ENCODE measurements around the gene SAMD7. TPM values are rescaled to one million over a fixed set of nuclear protein-coding genes. Genes with fewer than 3 reads are reported as not detected.

Gene SAMD7
- total RNA-seq, 2 donors from 2014 or later: 1.5 TPM; not detected in 1

DNA sequence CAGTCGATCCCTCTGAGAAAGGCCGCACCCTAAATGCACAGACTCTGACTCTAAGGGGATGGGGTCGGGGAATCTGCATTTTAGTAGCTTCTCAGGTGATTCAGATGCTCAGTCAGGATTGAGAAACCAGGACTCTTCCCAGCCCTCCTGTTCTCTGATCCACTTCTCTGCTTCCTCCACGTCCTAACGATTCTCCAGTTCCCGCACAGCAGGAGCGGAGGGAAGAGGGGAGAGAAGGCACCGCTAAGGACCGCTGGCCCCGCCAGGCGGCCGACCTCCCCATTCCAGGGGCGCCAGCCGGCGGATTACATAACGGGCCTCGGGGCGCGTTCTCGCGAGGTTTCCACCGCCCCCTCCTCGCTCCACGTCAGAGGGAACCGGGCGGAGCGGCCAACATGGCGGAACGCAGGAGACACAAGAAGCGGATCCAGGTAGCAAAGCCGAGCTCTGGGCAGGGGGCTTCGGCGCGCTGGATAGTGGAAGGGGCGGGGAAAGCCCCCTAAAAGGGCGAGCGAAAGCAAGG lies 55.1 kb downstream of the SAMD7 start, which contains the start of gene SEC62:
TSS of gene SEC62 (plus strand) at position 380 of the 523 bp plus-strand sequence. CDS start at position 396, 16 bp downstream.
- peak; percentile 92 for DNase-seq (ENCODE audit: low spot score)
- no peaks in the 10 kb centered on the region for H3K27me3 ChIP-seq (replicated peaks; ENCODE audit: insufficient read depth)
- intact Hi-C loops (cut with DNase I): loop anchor here (5.0 to 10.0 kb wide), 3 partner anchors 104 to 218 kb away; partner anchors contain the start of genes MYNN and PHC3
- under 1% methylated on average over 36 of the region's 37 CpGs for WGBS
- peak within 1 kb of the TSS; percentile 88 to 94 for H3K4me3 ChIP-seq
- no peaks in the 10 kb centered on the region for H3K9me3 ChIP-seq
- TF ChIP-seq, protein P1, sequence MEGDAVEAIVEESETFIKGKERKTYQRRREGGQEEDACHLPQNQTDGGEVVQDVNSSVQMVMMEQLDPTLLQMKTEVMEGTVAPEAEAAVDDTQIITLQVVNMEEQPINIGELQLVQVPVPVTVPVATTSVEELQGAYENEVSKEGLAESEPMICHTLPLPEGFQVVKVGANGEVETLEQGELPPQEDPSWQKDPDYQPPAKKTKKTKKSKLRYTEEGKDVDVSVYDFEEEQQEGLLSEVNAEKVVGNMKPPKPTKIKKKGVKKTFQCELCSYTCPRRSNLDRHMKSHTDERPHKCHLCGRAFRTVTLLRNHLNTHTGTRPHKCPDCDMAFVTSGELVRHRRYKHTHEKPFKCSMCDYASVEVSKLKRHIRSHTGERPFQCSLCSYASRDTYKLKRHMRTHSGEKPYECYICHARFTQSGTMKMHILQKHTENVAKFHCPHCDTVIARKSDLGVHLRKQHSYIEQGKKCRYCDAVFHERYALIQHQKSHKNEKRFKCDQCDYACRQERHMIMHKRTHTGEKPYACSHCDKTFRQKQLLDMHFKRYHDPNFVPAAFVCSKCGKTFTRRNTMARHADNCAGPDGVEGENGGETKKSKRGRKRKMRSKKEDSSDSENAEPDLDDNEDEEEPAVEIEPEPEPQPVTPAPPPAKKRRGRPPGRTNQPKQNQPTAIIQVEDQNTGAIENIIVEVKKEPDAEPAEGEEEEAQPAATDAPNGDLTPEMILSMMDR (IDR thresholded peaks at IDR 0.05): peak in 3 of 4 experiments; percentile 29 to 67 (median 57)
- TF ChIP-seq POLR2AphosphoS5 (IDR thresholded peaks at IDR 0.05) (peak; percentile 91), POLR2A (IDR thresholded peaks at IDR 0.05) (peak; percentile 69)
- H3K27ac ChIP-seq: peak within 1 kb of the TSS; percentile 96 to 98
- no peaks in the 10 kb centered on the region for H3K4me1 ChIP-seq (replicated peaks)
- no peaks in the 10 kb centered on the region for H3K36me3 ChIP-seq

DNA sequence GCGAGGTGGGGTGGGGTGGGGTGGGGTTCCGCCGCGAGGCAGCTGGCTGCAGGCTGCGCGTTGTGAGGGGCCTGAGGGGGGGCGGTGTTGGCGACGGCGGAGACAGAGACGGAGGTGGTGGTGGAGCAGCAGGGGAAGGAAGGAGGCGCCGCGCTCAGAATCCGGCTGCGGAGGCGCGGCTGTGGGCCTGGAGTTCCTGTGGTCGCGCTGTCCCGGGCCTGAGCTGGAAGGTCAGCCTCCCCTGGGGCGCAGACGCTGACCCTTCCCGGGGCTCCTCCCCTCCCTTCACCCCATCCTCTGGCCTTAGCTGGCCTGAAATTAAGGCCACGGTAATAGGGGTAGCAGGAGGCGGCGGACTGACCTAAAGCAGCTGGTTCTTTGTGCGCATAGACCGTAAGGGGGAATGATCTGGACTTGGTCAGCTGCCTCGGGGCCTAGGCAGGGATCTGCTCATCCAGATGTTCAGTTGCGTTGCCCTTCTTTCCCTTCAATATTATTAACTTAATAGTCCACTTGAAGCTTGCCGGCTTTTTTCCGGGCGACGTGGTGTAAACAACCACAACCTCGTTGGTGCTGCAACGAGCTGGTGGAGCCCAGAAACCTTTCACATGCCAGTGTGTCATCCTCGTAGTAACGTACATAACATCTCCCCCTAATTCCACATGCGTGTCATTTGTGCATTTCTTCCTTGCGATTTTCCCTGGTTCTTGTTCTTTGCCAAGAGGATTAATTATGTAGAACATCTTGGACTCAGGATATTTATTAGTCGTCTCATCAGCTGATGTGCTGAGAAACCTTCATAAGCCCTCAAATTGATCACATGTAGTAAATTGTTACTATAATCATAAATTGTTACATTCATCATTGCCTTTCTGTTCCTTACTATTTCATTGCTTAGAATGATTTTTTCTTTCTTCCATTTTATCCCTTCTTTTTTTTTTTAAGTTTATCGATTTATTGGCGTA lies 55.9 kb downstream of the SAMD7 start:
- intact Hi-C loops (cut with DNase I): loop anchor here (5.0 to 10.0 kb wide), 3 partner anchors 105 to 218 kb away; partner anchors contain the start of genes MYNN and PHC3
- no peaks in the 10 kb centered on the region for H3K4me1 ChIP-seq (replicated peaks)

DNA sequence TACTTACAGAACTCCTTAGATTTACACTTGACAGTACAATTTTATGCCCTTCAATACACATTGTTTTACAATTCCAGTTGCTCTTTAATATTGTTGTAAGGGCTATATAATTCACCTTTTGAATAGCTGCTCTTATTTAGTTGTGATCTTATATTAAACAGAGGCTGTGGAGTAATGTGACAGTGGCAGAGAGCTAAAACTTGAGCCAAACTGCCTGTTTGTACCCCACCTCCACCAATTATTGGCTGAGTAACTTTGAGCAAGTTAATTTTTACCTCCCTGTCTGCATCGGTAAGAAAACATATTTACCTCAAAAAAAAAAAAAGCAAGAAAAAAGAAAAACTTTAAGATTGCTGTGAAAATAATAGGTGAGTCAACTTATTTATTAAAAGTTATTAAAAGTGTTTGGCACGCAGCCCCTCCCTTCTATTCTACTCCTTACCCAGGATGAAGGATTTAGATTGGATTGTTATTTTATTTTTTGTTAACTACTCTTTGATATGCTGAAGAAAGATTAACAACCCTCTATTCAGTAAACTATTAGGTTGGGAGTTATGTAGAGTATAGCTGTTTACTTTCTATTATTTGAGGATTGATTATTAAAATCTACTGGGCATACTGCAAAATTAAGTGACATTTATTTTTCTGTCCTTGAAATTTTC lies 57.0 kb downstream of the SAMD7 start:
- Histone ChIP-seq H3K36me3 (no peaks in the 10 kb centered on the region), H3K27ac (peak overlapping the region in 1 of 2 donors; percentile 98), H3K9me3 (no peaks in the 10 kb centered on the region), H3K4me1 (replicated peaks) (no peaks in the 10 kb centered on the region), H3K4me3 (peak overlapping the region in 1 of 2 donors; percentile 88), H3K27me3 (replicated peaks; ENCODE audit: insufficient read depth) (no peaks in the 10 kb centered on the region)
- TF ChIP-seq POLR2AphosphoS5 (IDR thresholded peaks at IDR 0.05) (no peak), POLR2A (IDR thresholded peaks at IDR 0.05) (no peak)
- TF ChIP-seq, protein P1 (IDR thresholded peaks at IDR 0.05): no peak
- DNase-seq (ENCODE audit: low spot score): no peak
- intact Hi-C loops (cut with DNase I): loop anchor here (5.0 to 10.0 kb wide), 3 partner anchors 106 to 216 kb away; partner anchors contain the start of genes MYNN and PHC3
- WGBS: 29% methylated on average over 2 of the region's 2 CpGs

More for the DNA sequence above, 55.9 kb downstream of the SAMD7 start:
- H3K27me3 ChIP-seq (replicated peaks; ENCODE audit: insufficient read depth): no peaks in the 10 kb centered on the region
- peak overlapping the region; percentile 96 to 98 for H3K27ac ChIP-seq
- peak overlapping the region; percentile 88 to 94 for H3K4me3 ChIP-seq
- WGBS: 3% methylated on average over 44 of the region's 44 CpGs
- peak; percentile 22 for DNase-seq (ENCODE audit: low spot score)
- TF ChIP-seq POLR2A (IDR thresholded peaks at IDR 0.05) (no peak), POLR2AphosphoS5 (IDR thresholded peaks at IDR 0.05) (no peak)
- TF ChIP-seq, protein P1 (IDR thresholded peaks at IDR 0.05): no peak
- no peaks in the 10 kb centered on the region for H3K36me3 ChIP-seq
- no peaks in the 10 kb centered on the region for H3K9me3 ChIP-seq

DNA sequence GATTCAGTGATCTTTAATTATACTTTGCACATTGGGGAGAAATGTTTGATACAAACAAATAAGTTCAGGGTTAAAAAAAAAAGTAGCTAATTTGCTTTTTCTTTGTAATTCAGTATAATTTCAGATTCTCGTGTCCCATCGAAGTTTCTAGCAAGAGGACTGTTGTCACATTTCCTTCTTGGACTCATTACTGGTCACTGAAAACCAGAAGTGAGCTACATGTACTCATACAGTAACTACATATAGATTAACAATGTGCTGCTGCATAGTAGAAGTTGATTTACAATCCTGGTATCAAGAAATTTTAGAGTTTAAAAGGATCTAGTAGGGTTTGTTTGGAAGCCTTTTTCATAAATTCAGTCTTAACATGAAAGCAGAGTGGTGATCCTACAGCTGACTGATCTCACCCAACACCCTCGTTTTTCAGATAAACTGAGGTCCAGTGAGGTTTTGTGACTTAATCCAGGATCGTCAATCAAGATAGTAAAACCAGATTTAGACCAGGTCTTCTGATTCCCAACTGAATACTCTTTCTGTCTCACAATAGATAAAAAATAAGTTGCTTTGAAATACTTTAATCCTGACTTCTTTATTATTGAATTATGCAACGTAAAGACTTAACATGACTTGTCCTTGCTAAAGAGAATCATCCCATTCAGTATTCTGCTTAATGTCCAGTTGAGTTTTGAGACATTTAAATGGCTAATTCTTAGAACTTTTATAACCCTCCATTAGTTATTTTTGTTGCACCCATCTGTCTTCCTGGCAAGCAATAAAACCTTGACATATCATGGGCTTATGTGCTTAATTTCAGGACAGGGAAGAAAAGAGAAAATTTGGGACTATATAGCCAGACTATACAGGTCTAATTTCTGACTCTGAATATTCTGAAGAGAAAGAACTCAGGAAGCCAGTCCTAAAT lies 58.1 kb downstream of the SAMD7 start:
- Histone ChIP-seq H3K27me3 (replicated peaks; ENCODE audit: insufficient read depth) (no peaks in the 10 kb centered on the region), H3K4me3 (no peak overlapping the region), H3K27ac (no peak overlapping the region), H3K4me1 (replicated peaks) (no peaks in the 10 kb centered on the region), H3K9me3 (no peaks in the 10 kb centered on the region), H3K36me3 (no peaks in the 10 kb centered on the region)
- no peak for DNase-seq (ENCODE audit: low spot score)
- 56% methylated on average over 5 of the region's 5 CpGs for WGBS
- intact Hi-C loops (cut with DNase I): loop anchor here (5.0 to 10.0 kb wide), 3 partner anchors 107 to 215 kb away; partner anchors contain the start of genes MYNN and PHC3
- TF ChIP-seq POLR2AphosphoS5 (IDR thresholded peaks at IDR 0.05) (no peak), POLR2A (IDR thresholded peaks at IDR 0.05) (no peak)
- TF ChIP-seq, protein P1 (IDR thresholded peaks at IDR 0.05): no peak

Data from prostate gland (tissue), 2 donors.